Femur (tissue), 1 donor: Measurements from ENCODE around the gene SLC35F1.

ENCODE experiments used
- DNase-seq: peaks from one replicate; pipeline ENCODE4 v3.0.0-alpha.2; 2017

Gene SLC35F1

GRCh38 chr6:118318648-118319047, 411.6 kb downstream of the SLC35F1 start:
- no peak for DNase-seq

- DNase-seq, result no peak
Measured at GRCh38 chr6:118319416-118319815, 412.4 kb downstream of the SLC35F1 start.

GRCh38 chr6:118319894-118320649, 413.0 kb downstream of the SLC35F1 start:
- no peak for DNase-seq

- DNase-seq, result no peak
Measured at GRCh38 chr6:118320652-118321051, 413.6 kb downstream of the SLC35F1 start.

GRCh38 chr6:118324116-118324515, 417.1 kb downstream of the SLC35F1 start:
- DNase-seq, result no peak

GRCh38 chr6:118325220-118325860, 418.3 kb downstream of the SLC35F1 start:
- no peak for DNase-seq

GRCh38 chr6:118326712-118327111, 419.6 kb downstream of the SLC35F1 start:
- no peak for DNase-seq

GRCh38 chr6:118327237-118327636, 420.2 kb downstream of the SLC35F1 start:
- no peak for DNase-seq

- no peak for DNase-seq
Measured at GRCh38 chr6:118333772-118334171, 426.7 kb downstream of the SLC35F1 start.

- DNase-seq, result no peak
Measured at GRCh38 chr6:118334634-118335033, 427.6 kb downstream of the SLC35F1 start.

GRCh38 chr6:118335325-118335816, 428.3 kb downstream of the SLC35F1 start:
- no peak for DNase-seq

- no peak for DNase-seq
Measured at GRCh38 chr6:118344014-118344670, 437.1 kb downstream of the SLC35F1 start.

GRCh38 chr6:118350881-118351430, 443.9 kb downstream of the SLC35F1 start:
- no peak for DNase-seq

- no peak for DNase-seq
Measured at GRCh38 chr6:118353564-118353963, 446.5 kb downstream of the SLC35F1 start.

GRCh38 chr6:118354641-118355040, 447.6 kb downstream of the SLC35F1 start:
- no peak for DNase-seq

GRCh38 chr6:118356054-118356453, 449.0 kb downstream of the SLC35F1 start:
- DNase-seq, result no peak

- DNase-seq, result no peak
Measured at GRCh38 chr6:118356686-118357085, 449.6 kb downstream of the SLC35F1 start.
